SIG-M5 (cell line): ENCODE results near the gene GCC1.
"Not testable (repeated sequence)": the region's sequence is repeated elsewhere in the genome, so short reads cannot be mapped to it uniquely, and the experiment has no call there.

Source experiments
- DNase-seq: peaks from one replicate; lab custom pipeline; 2025; lab: John Stamatoyannopoulos, UW

Gene GCC1

GRCh38 chr7:127588697-127589482 is 3.5 kb upstream of the GCC1 start:
- DNase-seq = no peak

GRCh38 chr7:127588019-127588696 is 2.8 kb upstream of the GCC1 start, which contains the start of gene ARF5:
Gene ARF5 (plus strand): TSS chr7:127588411. CDS start chr7:127588499, 88 bp downstream.
- no peak for DNase-seq

- no peak for DNase-seq
Measured at GRCh38 chr7:127587663-127588018, 2.2 kb upstream of the GCC1 start.

GRCh38 chr7:127586346-127586745 is 950 bp upstream of the GCC1 start:
- DNase-seq = no peak

- no peak for DNase-seq
Measured at GRCh38 chr7:127584648-127585043, 750 bp downstream of the GCC1 start.

GRCh38 chr7:127582361-127582760 is 3.0 kb downstream of the GCC1 start:
- DNase-seq = no peak

GRCh38 chr7:127581716-127582115 is 3.7 kb downstream of the GCC1 start:
- DNase-seq = no peak

- DNase-seq = no peak
Measured at GRCh38 chr7:127580612-127581011, 4.8 kb downstream of the GCC1 start.

GRCh38 chr7:127578711-127579275 is 6.6 kb downstream of the GCC1 start:
- DNase-seq = no peak

- DNase-seq = no peak
Measured at GRCh38 chr7:127578036-127578684, 7.2 kb downstream of the GCC1 start.

- no peak for DNase-seq
Measured at GRCh38 chr7:127571741-127572505, 13.5 kb downstream of the GCC1 start.

GRCh38 chr7:127568034-127568433 is 17.4 kb downstream of the GCC1 start:
- DNase-seq = not testable (repeated sequence)

GRCh38 chr7:127566242-127566641 is 19.2 kb downstream of the GCC1 start:
- no peak for DNase-seq

GRCh38 chr7:127557803-127558202 is 27.6 kb downstream of the GCC1 start:
- no peak for DNase-seq

GRCh38 chr7:127556404-127556803 is 29.0 kb downstream of the GCC1 start:
- no peak for DNase-seq

- DNase-seq = no peak
Measured at GRCh38 chr7:127551941-127552340, 33.5 kb downstream of the GCC1 start.

GRCh38 chr7:127550247-127550646 is 35.1 kb downstream of the GCC1 start:
- no peak for DNase-seq

- DNase-seq = no peak
Measured at GRCh38 chr7:127546313-127546712, 39.1 kb downstream of the GCC1 start.

- no peak for DNase-seq
Measured at GRCh38 chr7:127541548-127541947, 43.8 kb downstream of the GCC1 start.

GRCh38 chr7:127540461-127540860 is 44.9 kb downstream of the GCC1 start:
- DNase-seq = not testable (repeated sequence)

- DNase-seq = no peak
Measured at GRCh38 chr7:127539116-127539515, 46.3 kb downstream of the GCC1 start.

GRCh38 chr7:127536741-127537140 is 48.7 kb downstream of the GCC1 start:
- no peak for DNase-seq
